Umbilical cord (tissue), 2 donors: ENCODE measurements around the gene PHF23. TPM values are rescaled to one million over a fixed set of nuclear protein-coding genes. Genes with fewer than 3 reads are reported as not detected.

ENCODE experiments used
- DNase-seq: peaks from one replicate; pipeline ENCODE4 v3.0.0-alpha.2; 2015; ENCODE audit warnings: low spot score
- total RNA-seq: library from RNA; depleted of rRNA; stranded (reverse); fragments of >200 nt; gene quantifications from one replicate; pipeline ENCODE4 v1.2.3, GENCODE V29; 2014; ENCODE audit warnings: low replicate concordance; ENCODE audit not compliant: insufficient read depth

Gene PHF23
- 29.1 TPM for total RNA-seq

GRCh38 chr17:7239091-7240027, at the start of gene PHF23:
TSS of gene PHF23 (minus strand) at chr17:7239457. CDS start at chr17:7239279, 178 bp downstream.
- peak; percentile 100 for DNase-seq

GRCh38 chr17:7285679-7286078, 46.4 kb upstream of the PHF23 start:
- DNase-seq = no peak

GRCh38 chr17:7284911-7285310, 45.7 kb upstream of the PHF23 start:
- DNase-seq = no peak

- DNase-seq = no peak
Measured at GRCh38 chr17:7283471-7284216, 44.4 kb upstream of the PHF23 start.

GRCh38 chr17:7282752-7283321, 43.6 kb upstream of the PHF23 start:
- no peak for DNase-seq

GRCh38 chr17:7281953-7282751, 42.9 kb upstream of the PHF23 start:
- DNase-seq = no peak

- DNase-seq = peak; percentile 92
Measured at GRCh38 chr17:7281074-7281952, 42.1 kb upstream of the PHF23 start, which contains the start of gene SLC2A4. TSS of gene SLC2A4 (plus strand) at chr17:7281718. CDS start at chr17:7281935, 217 bp downstream.

GRCh38 chr17:7280519-7281073, 41.3 kb upstream of the PHF23 start:
- DNase-seq = peak; percentile 86

GRCh38 chr17:7279448-7279847, 40.2 kb upstream of the PHF23 start:
- DNase-seq = no peak

- DNase-seq = no peak
Measured at GRCh38 chr17:7266784-7267183, 27.5 kb upstream of the PHF23 start.

GRCh38 chr17:7263801-7264078, 24.5 kb upstream of the PHF23 start:
- no peak for DNase-seq

- no peak for DNase-seq
Measured at GRCh38 chr17:7262935-7263800, 23.9 kb upstream of the PHF23 start.

- no peak for DNase-seq
Measured at GRCh38 chr17:7262192-7262934, 23.1 kb upstream of the PHF23 start, which contains the start of gene CLDN7. TSS of gene CLDN7 (minus strand) at chr17:7262478. CDS start at chr17:7262043, 435 bp downstream.

- DNase-seq = no peak
Measured at GRCh38 chr17:7261379-7262191, 22.3 kb upstream of the PHF23 start.

- DNase-seq = no peak
Measured at GRCh38 chr17:7260651-7261378, 21.6 kb upstream of the PHF23 start.

GRCh38 chr17:7260151-7260550, 20.9 kb upstream of the PHF23 start:
- DNase-seq = no peak

- no peak for DNase-seq
Measured at GRCh38 chr17:7259555-7259889, 20.3 kb upstream of the PHF23 start.
